HEK293T (cell line): ENCODE data around the gene NT5DC2.

Experiments
- ARNT ChIP-seq: fragments of 450-650 bp; IDR thresholded peaks from 2 replicates; pipeline ENCODE4 v1.6.1; 2017; ENCODE audit warnings: mild to moderate bottlenecking
- FOXM1 ChIP-seq: fragments of 450-650 bp; IDR thresholded peaks from 2 replicates; pipeline ENCODE4 v1.6.1; 2017; ENCODE audit warnings: mild to moderate bottlenecking, borderline replicate concordance
- NFRKB ChIP-seq: fragments of 450-650 bp; IDR thresholded peaks from 2 replicates; pipeline ENCODE4 v1.6.1; 2016; ENCODE audit warnings: mild to moderate bottlenecking, moderate library complexity
- SP1 ChIP-seq: fragments of 450-650 bp; IDR thresholded peaks from 2 replicates; pipeline ENCODE4 v1.6.1; 2017

DNA sequence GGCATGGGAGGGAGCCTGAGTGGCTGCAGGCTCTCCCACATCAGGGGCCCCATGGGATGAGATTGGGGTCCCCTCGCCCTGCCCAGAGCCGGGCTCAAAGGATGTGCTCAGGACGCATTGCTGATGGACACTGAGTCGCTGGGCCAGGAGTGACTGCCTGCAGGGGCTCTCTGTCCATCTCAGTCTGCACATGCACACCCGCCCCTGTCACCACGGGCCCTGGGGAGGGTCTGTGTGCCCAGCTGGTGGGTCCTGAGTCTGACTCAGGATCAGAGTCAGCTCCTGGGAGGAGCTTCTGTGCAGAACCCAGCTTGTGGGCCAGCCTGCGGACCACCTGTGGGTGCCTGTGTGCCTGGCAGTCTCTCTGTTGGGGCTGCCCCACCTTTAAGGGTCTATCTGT lies 20.4 kb downstream of the NT5DC2 start:
- no peak for TF ChIP-seq FOXM1
- TF ChIP-seq NFRKB: no peak
- TF ChIP-seq SP1: no peak
- TF ChIP-seq ARNT: no peak
